ENCODE data around the gene SLC6A19. TPM values are rescaled to one million over a fixed set of nuclear protein-coding genes. Genes with fewer than 3 reads are reported as not detected.
A peak's percentile ranks its signal among the peaks of the same experiment; 100 is the strongest.

The SLC6A19 gene
- total RNA-seq, 1 experiment from 2014 or later: 0.29 TPM

DNA sequence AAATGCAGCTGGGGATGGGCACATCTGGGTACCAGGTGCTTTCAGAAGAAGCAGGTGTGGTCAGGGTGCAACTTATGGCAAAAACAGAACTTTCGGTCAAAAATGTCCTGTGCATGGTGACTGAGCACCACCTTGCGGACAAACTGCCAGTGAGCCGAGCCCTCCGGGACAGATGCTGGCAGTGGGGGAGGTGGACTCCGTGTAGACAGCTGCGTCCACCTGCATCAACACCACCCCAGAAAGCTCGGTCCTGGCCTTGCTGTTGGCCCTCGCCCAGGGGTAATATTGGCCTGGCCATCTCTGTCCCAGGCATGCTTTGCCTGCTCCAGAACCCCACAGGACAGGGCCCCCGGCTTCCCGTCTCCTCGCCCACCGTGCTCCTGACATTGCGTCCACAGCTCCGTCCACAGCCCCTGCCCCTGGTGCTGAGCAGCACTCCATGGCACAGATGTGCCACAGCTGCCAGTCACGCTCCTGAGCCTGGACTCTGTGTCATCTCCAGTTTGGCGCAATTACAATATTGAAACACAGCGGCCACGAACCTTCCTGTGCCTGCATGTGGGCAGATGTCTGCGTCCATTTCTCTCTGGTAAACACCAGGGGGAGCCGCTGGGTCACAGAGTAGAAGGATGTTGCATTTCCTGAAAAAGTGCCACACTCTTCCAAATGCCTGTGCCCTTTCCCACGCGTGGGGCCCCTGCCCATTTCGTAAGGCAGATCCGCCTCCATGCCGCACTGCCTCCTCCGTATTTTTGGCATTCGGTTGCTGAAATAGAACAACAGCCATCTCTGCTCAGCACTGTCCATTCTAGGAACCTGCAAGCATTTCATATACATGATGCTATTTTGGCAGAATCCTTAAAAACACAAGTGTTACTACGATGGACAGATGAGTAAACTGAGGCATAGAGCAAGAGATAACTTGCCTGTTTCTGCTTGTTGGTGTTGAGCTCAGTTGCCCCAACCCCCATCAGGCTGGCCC is 33.4 kb upstream of the SLC6A19 start:
- Histone ChIP-seq H3K36me3 (ENCODE audit: control insufficient read depth, insufficient read depth, low read length) (no peaks in the 10 kb centered on the region), H3K4me3 (ENCODE audit: low read depth, low read length) (peak overlapping the region; percentile 35), H3K27me3 (replicated peaks; ENCODE audit: control insufficient read depth, insufficient read depth, low read length) (no peaks in the 10 kb centered on the region), H3K4me1 (no peaks in the 10 kb centered on the region), H3K9me3 (no peaks in the 10 kb centered on the region)
- no peaks in the 10 kb centered on the region for H3K9me3 Mint-ChIP-seq (ENCODE audit: unreplicated experiment)
- no peak overlapping the region for H3K27ac Mint-ChIP-seq (ENCODE audit: unreplicated experiment)
- no peaks in the 10 kb centered on the region for H3K27me3 Mint-ChIP-seq (ENCODE audit: insufficient read depth, unreplicated experiment)
- peak; percentile 70 to 94 for TF ChIP-seq CTCF (IDR thresholded peaks at IDR 0.05; ENCODE audit: insufficient read depth in 1 of 2, low read depth in 1 of 2, low read length in 1 of 2, severe bottlenecking in 1 of 2, unreplicated experiment in 1 of 2)
- CTCF ChIA-PET: interaction anchor here (1.0 to 4.0 kb wide), 14 partner anchors 15 to 477 kb away, joined by 3 to 36 read pairs (median 4); no protein-coding TSS in a partner anchor
- intact Hi-C loops (cut with micrococcal nuclease; ENCODE audit: unreplicated experiment): loop anchor here (1.0 to 10.0 kb wide), 5 partner anchors 36 to 477 kb away; no protein-coding TSS in a partner anchor
- peaks cover 17% of the 10 kb centered on the region for H3K4me1 Mint-ChIP-seq (ENCODE audit: low read depth, unreplicated experiment)
- peaks cover 6% of the 10 kb centered on the region for H3K36me3 Mint-ChIP-seq (ENCODE audit: insufficient read depth, unreplicated experiment)
- peak; percentile 76 to 83 for DNase-seq
- peak overlapping the region; percentile 70 for H3K4me3 Mint-ChIP-seq (ENCODE audit: unreplicated experiment)
- BruUV-seq (replicated peaks): no TSS peak
- POLR2A ChIA-PET: no interaction called here

GRCh38 chr5:1168796-1169195 is 32.6 kb upstream of the SLC6A19 start:
- no peak overlapping the region for H3K4me3 ChIP-seq (ENCODE audit: low read depth, low read length)
- Mint-ChIP-seq H3K9me3 (ENCODE audit: unreplicated experiment) (no peaks in the 10 kb centered on the region), H3K36me3 (ENCODE audit: insufficient read depth, unreplicated experiment) (peaks cover 6% of the 10 kb centered on the region), H3K4me1 (ENCODE audit: low read depth, unreplicated experiment) (peaks cover 17% of the 10 kb centered on the region), H3K27ac (ENCODE audit: unreplicated experiment) (no peak overlapping the region), H3K4me3 (ENCODE audit: unreplicated experiment) (no peak overlapping the region), H3K27me3 (ENCODE audit: insufficient read depth, unreplicated experiment) (no peaks in the 10 kb centered on the region)
- no peaks in the 10 kb centered on the region for H3K27me3 ChIP-seq (replicated peaks; ENCODE audit: control insufficient read depth, insufficient read depth, low read length)
- ChIA-PET CTCF (interaction anchor here (1.6 to 4.0 kb wide), 4 partner anchors 36 to 476 kb away, joined by 4 to 36 read pairs (median 5); no protein-coding TSS in a partner anchor), POLR2A (no interaction called here)
- H3K9me3 ChIP-seq: no peaks in the 10 kb centered on the region
- intact Hi-C loops (cut with micrococcal nuclease; ENCODE audit: unreplicated experiment): loop anchor here (1.0 to 10.0 kb wide), 3 partner anchors 36 to 476 kb away; no protein-coding TSS in a partner anchor
- no peaks in the 10 kb centered on the region for H3K36me3 ChIP-seq (ENCODE audit: control insufficient read depth, insufficient read depth, low read length)
- no TSS peak for BruUV-seq (replicated peaks)
- no peak for TF ChIP-seq CTCF (IDR thresholded peaks at IDR 0.05; ENCODE audit: insufficient read depth in 1 of 2, low read depth in 1 of 2, low read length in 1 of 2, severe bottlenecking in 1 of 2, unreplicated experiment in 1 of 2)
- H3K4me1 ChIP-seq: no peaks in the 10 kb centered on the region
- no peak for DNase-seq

- Mint-ChIP-seq H3K4me3 (ENCODE audit: unreplicated experiment) (no peak overlapping the region), H3K27me3 (ENCODE audit: insufficient read depth, unreplicated experiment) (no peaks in the 10 kb centered on the region), H3K27ac (ENCODE audit: unreplicated experiment) (no peak overlapping the region), H3K4me1 (ENCODE audit: low read depth, unreplicated experiment) (peaks cover 13% of the 10 kb centered on the region), H3K36me3 (ENCODE audit: insufficient read depth, unreplicated experiment) (peaks cover 6% of the 10 kb centered on the region), H3K9me3 (ENCODE audit: unreplicated experiment) (no peaks in the 10 kb centered on the region)
- no peak for TF ChIP-seq CTCF (IDR thresholded peaks at IDR 0.05; ENCODE audit: insufficient read depth in 1 of 2, low read depth in 1 of 2, low read length in 1 of 2, severe bottlenecking in 1 of 2, unreplicated experiment in 1 of 2)
- Histone ChIP-seq H3K36me3 (ENCODE audit: control insufficient read depth, insufficient read depth, low read length) (no peaks in the 10 kb centered on the region), H3K27me3 (replicated peaks; ENCODE audit: control insufficient read depth, insufficient read depth, low read length) (no peaks in the 10 kb centered on the region), H3K4me3 (ENCODE audit: low read depth, low read length) (no peak overlapping the region), H3K4me1 (no peaks in the 10 kb centered on the region), H3K9me3 (no peaks in the 10 kb centered on the region)
- no TSS peak for BruUV-seq (replicated peaks)
- intact Hi-C loops (cut with micrococcal nuclease; ENCODE audit: unreplicated experiment): loop anchor here (10.0 kb wide), 1 partner anchor 475 kb away; no protein-coding TSS in a partner anchor
- no peak for DNase-seq
- POLR2A ChIA-PET: no interaction called here
- CTCF ChIA-PET: interaction anchor here (0.5 to 4.0 kb wide), 4 partner anchors 35 to 178 kb away, joined by 4 to 36 read pairs (median 4); no protein-coding TSS in a partner anchor
Observed at GRCh38 chr5:1169211-1170115, 31.9 kb upstream of the SLC6A19 start.

Data from Caco-2 (cell line).